Natural killer cell (primary cell): ENCODE measurements around the gene DNAAF8. TPM values are rescaled to one million over a fixed set of nuclear protein-coding genes. Genes with fewer than 3 reads are reported as not detected.

Experiments used
- ATAC-seq, 3 donors: fragments of 150-1000 bp in 2 of 3; fragments of 200-7000 bp in 1 of 3; cut with Tn5 transposase; 1 replicate in 1 of 3; 2 replicates in 2 of 3; pipeline ENCODE4 v1.10.0; 2021; ENCODE audit warnings: mild to moderate bottlenecking in 2 of 3, moderate library complexity in 2 of 3
- DNase-seq, 2 donors: peaks; one replicate each; pipeline versions ENCODE4 v3.0.0 to v3.0.0-alpha.2; 2013 to 2021; ENCODE audit warnings: mixed read lengths in 1 of 2
- H3K27ac ChIP-seq: one replicate; pipeline ENCODE4 v1.5.1; 2013; ENCODE audit warnings: mild to moderate bottlenecking, low read length
- H3K27me3 ChIP-seq: one replicate; pipeline ENCODE4 v1.6.1; 2013; ENCODE audit warnings: low read length; ENCODE audit not compliant: control insufficient read depth, insufficient read depth
- H3K36me3 ChIP-seq: one replicate; pipeline ENCODE4 v1.6.1; 2013; ENCODE audit warnings: low read length; ENCODE audit not compliant: control insufficient read depth, insufficient read depth
- H3K4me1 ChIP-seq: one replicate; pipeline ENCODE4 v1.6.1; 2013; ENCODE audit warnings: low read length; ENCODE audit not compliant: control insufficient read depth, insufficient read depth
- H3K4me3 ChIP-seq: one replicate; pipeline ENCODE4 v1.5.1; 2013; ENCODE audit warnings: low read length
- H3K9me3 ChIP-seq: one replicate; pipeline ENCODE4 v1.6.1; 2013; ENCODE audit warnings: low read length; ENCODE audit not compliant: control insufficient read depth, insufficient read depth
- H3K27ac Mint-ChIP-seq, 2 donors: one replicate each; pipeline ENCODE4 v1.8.0; 2022; ENCODE audit warnings: mild to moderate bottlenecking in 2 of 2, mixed read lengths in 2 of 2, moderate library complexity in 1 of 2
- H3K27me3 Mint-ChIP-seq, 2 donors: one replicate each; pipeline ENCODE4 v1.8.0; 2022; ENCODE audit warnings: low read depth in 2 of 2, mixed read lengths in 2 of 2
- H3K36me3 Mint-ChIP-seq: one replicate; pipeline ENCODE4 v1.8.0; 2022; ENCODE audit warnings: mixed read lengths
- H3K4me1 Mint-ChIP-seq, 2 donors: one replicate each; pipeline ENCODE4 v1.8.0; 2022; ENCODE audit warnings: mixed read lengths in 2 of 2
- H3K4me3 Mint-ChIP-seq: one replicate; pipeline ENCODE4 v1.8.0; 2022; ENCODE audit warnings: mild to moderate bottlenecking, moderate library complexity, mixed read lengths
- H3K9me3 Mint-ChIP-seq, 2 donors: one replicate each; pipeline ENCODE4 v1.8.0; 2022; ENCODE audit warnings: mixed read lengths in 2 of 2
- WGBS: methylation state at CpG from one replicate; pipeline ENCODE4 v1.1.7; 2013; ENCODE audit warnings: missing lambda C conversion rate; ENCODE audit not compliant: insufficient coverage; 5-methylcytosine and 5-hydroxymethylcytosine counted together
- intact Hi-C: fragments of 100-400 bp; cut with micrococcal nuclease; formaldehyde crosslinking; loops from one replicate; pipeline ENCODE4 v1.14.2; 2022
- total RNA-seq, 4 donors: library from RNA; stranded (reverse); fragments of 120-200 nt in 1 of 4; gene quantifications; one replicate each; pipeline versions ENCODE4 v1.2.3 to v1.2.4, GENCODE V29; 2013 to 2022
- TF ChIP-seq, protein P1 (sequence below): fragments of 200-600 bp; IDR thresholded peaks from one replicate; pipeline ENCODE4 v1.8.0; 2022; ENCODE audit warnings: antibody characterized with exemption

DNAAF8 gene
- total RNA-seq, 3 donors from 2014 or later (not counting 1 experiment from before 2014, with no cell fraction given): 0.54 TPM; not detected in 2

DNA sequence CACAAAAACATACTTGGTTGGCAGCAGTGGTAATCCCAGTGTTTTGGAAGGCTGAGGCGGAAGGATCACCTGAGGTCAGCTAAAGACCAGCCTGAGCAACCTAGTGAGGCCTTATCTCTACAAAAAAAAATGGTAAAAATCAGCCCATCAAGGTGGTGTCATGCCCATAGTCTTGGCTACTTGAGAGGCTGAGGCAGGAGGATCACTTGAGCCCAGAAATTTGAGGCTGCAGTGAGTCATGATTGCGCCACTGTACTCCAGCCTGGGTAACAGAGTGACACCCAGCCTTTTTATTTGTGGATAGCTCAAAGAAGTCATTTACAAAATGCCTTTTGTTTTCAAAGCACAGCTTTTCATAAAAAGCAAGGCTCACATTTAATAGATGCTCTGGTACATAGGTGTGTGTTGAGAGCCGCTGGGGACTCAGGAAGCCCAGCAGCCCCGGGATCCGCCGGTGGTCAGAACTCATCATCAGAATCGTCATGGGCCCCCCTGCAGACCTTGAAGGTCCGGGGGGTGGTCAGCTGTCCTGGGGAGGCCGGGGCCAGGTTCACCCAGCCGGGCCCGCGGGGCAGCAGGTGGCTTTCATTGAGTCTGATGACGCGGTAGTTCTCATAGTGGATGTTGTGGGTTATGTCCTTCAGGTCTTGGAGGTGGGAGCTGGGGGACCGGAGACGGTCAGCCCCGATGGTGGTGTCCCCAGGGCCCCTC is 43.2 kb downstream of the DNAAF8 start:
- no peak overlapping the region for H3K4me3 ChIP-seq
- no peak overlapping the region for H3K27ac Mint-ChIP-seq

DNA sequence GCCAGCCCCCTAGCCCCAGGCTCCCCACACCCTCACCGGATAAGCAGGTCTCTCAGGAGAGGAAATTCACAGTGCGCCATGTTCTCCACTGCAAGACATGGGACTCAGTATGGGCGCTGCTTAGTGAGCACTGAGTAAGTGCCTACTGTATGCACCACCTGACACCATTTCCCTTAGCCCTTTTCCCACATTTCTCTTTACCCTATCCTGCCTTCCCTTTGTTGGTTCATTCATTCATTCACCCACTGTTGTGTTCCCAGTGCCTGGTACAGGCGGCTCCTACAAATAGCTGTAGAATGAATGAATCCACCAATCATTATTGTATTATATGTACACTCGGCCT is 43.7 kb downstream of the DNAAF8 start:
- WGBS: 91% methylated on average over 5 of the region's 5 CpGs
- Mint-ChIP-seq H3K4me3 (no peak overlapping the region), H3K36me3 (no peaks in the 10 kb centered on the region), H3K9me3 (no peaks in the 10 kb centered on the region), H3K4me1 (no peaks in the 10 kb centered on the region), H3K27me3 (no peaks in the 10 kb centered on the region), H3K27ac (no peak overlapping the region)
- H3K27me3 ChIP-seq: no peaks in the 10 kb centered on the region
- H3K4me3 ChIP-seq: no peak overlapping the region
- no peaks in the 10 kb centered on the region for H3K9me3 ChIP-seq
- DNase-seq (no peak), ATAC-seq (no peak)
- no peak overlapping the region for H3K27ac ChIP-seq
- intact Hi-C loops: no loop called here
- no peaks in the 10 kb centered on the region for H3K36me3 ChIP-seq
- TF ChIP-seq, protein P1, sequence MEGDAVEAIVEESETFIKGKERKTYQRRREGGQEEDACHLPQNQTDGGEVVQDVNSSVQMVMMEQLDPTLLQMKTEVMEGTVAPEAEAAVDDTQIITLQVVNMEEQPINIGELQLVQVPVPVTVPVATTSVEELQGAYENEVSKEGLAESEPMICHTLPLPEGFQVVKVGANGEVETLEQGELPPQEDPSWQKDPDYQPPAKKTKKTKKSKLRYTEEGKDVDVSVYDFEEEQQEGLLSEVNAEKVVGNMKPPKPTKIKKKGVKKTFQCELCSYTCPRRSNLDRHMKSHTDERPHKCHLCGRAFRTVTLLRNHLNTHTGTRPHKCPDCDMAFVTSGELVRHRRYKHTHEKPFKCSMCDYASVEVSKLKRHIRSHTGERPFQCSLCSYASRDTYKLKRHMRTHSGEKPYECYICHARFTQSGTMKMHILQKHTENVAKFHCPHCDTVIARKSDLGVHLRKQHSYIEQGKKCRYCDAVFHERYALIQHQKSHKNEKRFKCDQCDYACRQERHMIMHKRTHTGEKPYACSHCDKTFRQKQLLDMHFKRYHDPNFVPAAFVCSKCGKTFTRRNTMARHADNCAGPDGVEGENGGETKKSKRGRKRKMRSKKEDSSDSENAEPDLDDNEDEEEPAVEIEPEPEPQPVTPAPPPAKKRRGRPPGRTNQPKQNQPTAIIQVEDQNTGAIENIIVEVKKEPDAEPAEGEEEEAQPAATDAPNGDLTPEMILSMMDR: no peak
- H3K4me1 ChIP-seq: no peaks in the 10 kb centered on the region

More for the DNA sequence above, 43.2 kb downstream of the DNAAF8 start:
- H3K36me3 Mint-ChIP-seq: no peaks in the 10 kb centered on the region
- Histone ChIP-seq H3K27me3 (no peaks in the 10 kb centered on the region), H3K27ac (no peak overlapping the region), H3K9me3 (no peaks in the 10 kb centered on the region), H3K4me1 (no peaks in the 10 kb centered on the region), H3K36me3 (no peaks in the 10 kb centered on the region)
- TF ChIP-seq, protein P1: no peak
- H3K4me3 Mint-ChIP-seq: no peak overlapping the region
- H3K4me1 Mint-ChIP-seq: no peaks in the 10 kb centered on the region
- WGBS: 88% methylated on average over 17 of the region's 17 CpGs
- no peak for ATAC-seq
- H3K9me3 Mint-ChIP-seq: no peaks in the 10 kb centered on the region
- H3K27me3 Mint-ChIP-seq: no peaks in the 10 kb centered on the region
- no peak for DNase-seq
- intact Hi-C loops: no loop called here

DNA sequence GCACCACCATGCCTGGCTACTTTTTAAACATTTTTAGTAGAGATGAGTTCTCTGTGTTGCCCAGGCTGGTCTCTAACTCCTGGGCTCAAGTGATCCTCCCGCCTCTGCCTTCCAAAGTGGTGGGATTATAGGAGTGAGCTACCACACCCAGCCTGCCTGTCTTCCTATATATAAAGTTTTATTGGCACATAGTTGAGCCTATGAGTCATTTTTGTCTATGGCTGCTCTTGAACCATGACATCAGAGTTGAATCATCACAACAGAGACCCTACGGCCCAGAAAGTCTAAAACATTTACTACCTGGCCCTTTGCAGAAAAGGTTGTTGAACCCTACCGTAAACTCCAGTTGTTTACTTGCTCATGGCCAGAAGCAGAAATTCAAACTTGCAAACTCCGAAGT is 45.9 kb downstream of the DNAAF8 start:
- H3K27me3 ChIP-seq: no peaks in the 10 kb centered on the region
- no peaks in the 10 kb centered on the region for H3K4me1 Mint-ChIP-seq
- no peak overlapping the region for H3K4me3 ChIP-seq
- H3K4me3 Mint-ChIP-seq: no peak overlapping the region
- TF ChIP-seq, protein P1: no peak
- ATAC-seq (no peak), DNase-seq (no peak)
- 91% methylated on average over 4 of the region's 4 CpGs for WGBS
- intact Hi-C loops: no loop called here
- H3K36me3 Mint-ChIP-seq: no peaks in the 10 kb centered on the region
- no peaks in the 10 kb centered on the region for H3K36me3 ChIP-seq
- H3K27ac Mint-ChIP-seq: no peak overlapping the region
- H3K9me3 Mint-ChIP-seq: no peaks in the 10 kb centered on the region
- H3K27ac ChIP-seq: no peak overlapping the region
- no peaks in the 10 kb centered on the region for H3K4me1 ChIP-seq
- H3K9me3 ChIP-seq: no peaks in the 10 kb centered on the region
- no peaks in the 10 kb centered on the region for H3K27me3 Mint-ChIP-seq
